Left hindlimb (tissue), 1 donor: Measurements from ENCODE around the gene PTPN18.
"Not testable (repeated sequence)": the region's sequence is repeated elsewhere in the genome, so short reads cannot be mapped to it uniquely, and the experiment has no call there.

Experiments used
- DNase-seq: peaks from one replicate; pipeline ENCODE4 v3.0.0-alpha.2; 2018

Gene PTPN18

GRCh38 chr2:130387071-130387400 is 31.2 kb downstream of the PTPN18 start:
- peak; percentile 51 for DNase-seq

- no peak for DNase-seq
Measured at GRCh38 chr2:130387804-130388203, 31.9 kb downstream of the PTPN18 start.

GRCh38 chr2:130388221-130388907 is 32.5 kb downstream of the PTPN18 start:
- no peak for DNase-seq

DNA sequence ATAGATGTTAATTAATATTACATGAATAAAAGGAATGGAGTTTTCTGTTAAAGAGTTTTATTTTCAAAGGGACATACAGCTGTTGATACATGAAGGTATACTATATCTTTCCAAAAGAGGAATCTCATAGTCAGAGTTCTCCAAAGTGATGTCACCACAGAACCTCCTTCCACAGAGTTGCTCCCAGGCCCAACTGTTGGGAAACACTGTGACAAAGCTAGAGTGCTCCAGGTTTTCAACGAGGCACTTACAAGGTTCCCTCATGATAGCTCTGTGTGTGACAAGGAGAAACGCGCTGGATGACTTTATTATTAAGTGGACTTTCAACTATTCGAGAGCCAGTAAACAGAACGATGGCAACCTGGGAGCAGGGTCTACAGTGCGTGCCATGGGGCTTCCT is 33.5 kb downstream of the PTPN18 start:
- DNase-seq = no peak

DNA sequence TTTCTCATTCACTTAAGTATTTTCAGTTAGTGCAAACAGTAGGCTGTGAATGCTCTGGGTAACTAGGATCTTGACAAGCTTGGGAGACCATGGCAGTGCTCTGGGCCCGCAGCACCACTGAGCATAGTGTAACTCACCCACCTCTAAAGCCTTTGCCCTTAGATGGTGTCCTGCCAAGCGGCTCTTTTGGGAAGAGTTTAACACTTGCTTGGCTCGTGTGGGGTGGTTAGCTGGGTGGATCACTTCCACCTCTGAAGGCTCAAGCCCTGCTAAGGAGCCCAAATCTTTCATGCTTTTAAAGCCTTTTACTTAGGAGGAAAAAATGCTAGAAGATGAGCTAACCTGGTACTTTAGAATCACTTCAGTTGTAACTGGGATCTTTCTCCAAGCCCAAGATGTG is 33.9 kb downstream of the PTPN18 start:
- no peak for DNase-seq

DNA sequence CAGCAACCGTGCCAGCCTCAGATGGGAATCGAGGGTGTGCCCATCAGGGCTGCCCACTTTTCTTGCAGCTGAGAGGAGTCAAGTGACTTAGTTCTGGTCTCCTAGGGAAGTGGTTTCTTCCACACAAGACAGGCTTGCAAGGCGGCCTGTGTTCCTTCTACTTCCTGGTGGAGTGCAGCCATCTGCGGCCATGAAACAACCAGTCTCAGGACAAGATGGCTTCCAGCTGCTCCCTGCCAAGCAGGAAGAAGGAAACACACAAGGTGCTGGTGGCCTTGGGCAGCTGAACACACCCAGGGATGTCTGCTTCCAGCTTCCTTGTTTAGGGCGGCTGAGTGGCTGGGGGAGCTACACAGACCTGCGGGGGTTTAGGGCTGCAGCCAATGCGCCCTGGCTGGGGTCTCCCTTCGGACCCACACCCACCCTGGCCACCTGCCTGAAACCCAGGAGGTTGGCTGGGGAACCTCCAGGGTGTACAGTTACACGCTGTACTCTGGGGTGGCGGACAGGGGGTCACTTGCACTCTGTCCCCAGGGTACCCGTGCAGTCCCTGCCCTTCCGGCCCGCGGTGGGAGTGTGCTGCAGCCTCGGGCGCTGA is 34.7 kb downstream of the PTPN18 start:
- peak; percentile 54 for DNase-seq

DNA sequence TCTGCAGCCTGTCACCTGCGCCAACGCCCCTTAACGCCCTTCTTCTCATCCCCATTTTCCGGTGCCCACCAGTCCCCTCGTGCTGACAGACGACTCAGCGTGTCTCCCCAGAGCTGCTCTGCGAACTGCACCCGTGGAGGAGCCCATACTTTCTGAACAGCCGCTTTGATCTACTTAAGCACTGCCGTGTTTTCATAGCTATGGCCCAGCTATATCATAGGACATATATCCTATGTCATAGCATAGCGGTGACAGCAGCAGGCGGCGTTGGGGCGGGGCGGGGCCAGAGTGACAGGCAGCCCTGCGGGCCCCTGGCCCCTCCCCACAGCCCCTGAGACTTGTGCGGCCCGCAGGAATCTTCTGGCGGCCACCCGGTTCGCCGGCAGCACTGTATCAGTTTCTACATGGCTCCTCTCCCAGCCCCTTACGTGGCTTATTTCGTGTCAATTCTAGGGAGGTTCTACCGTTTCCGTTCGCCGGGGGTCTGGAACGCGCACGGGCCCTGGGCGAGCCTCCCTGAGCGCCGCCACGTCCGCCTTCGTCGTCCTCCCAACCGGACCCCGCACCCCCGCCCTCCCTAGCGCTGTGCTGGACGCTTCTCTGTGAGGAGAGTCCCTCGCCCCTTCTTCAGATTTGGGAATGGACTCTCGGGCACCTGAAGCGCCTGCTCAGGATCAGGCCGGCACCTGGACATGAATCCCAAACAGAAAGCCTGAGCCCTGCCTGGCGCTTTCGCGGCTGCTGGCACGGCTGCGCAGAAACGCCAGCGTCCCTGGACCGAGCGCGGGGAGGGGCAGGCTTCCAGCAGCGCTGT is 35.4 kb downstream of the PTPN18 start:
- DNase-seq = peak; percentile 85

DNA sequence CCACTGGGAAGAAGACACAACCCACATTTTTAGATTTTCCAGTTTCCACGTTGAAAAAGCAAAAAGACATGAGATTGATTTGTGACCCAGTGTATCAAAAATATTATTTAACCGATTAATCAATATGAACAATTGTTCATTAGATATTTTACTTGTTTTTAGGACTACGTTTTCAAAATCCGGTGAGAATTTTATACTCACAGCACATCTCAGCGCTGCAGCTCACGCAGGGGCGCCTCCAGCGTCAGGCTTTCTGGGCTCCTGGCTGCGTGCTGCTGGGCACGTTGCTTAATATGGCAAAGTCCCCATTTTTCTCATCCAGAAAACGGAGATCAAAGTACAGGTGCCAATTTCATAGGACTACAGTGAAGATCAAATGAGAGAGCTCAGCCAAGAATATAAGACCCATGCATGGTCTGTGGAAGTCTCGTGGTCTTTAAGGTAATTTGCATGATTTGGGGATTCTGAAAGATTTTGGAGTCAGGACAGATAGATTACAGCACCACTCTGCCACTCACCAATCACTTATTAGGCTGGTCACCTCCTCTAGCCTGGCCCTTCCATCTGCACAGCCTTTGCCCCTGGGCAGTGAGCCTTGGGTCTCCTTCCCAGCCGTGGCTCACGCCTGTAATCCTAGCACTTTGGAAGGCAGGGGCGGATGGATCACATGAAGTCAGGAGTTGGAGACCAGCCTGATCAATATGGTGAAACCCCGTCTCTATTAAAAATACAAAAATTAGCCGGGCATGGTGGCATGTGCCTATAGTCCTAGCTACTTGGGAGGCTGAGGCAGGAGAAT is 36.2 kb downstream of the PTPN18 start:
- no peak for DNase-seq

DNA sequence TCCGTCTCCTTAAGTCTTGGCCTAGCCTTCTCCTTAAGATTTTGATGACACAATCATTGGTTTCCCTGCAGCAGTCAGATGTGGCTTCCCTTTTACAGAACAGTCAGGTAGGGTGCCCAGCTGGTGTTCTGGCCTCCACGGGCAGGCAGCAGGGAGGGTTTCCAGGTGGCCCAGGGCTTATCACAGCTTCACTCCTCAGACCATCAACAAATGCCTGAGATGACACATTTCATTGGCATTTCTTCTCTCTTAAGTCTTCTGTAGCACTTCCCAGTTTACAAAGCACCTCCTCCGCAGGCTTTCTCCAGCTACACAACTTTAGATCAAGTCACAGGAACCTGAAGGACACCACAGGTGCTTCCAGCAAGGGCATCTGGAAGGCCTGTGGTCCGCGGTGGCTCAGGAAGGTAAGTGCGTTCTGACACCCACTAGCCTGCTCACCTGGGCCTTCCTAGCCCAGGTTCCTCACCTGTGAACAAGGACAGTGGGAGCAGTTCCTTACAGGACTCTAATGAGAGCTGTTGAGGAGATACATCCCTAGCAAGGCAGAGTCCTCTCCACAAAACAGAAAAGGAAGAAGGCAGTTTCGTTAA is 37.6 kb downstream of the PTPN18 start:
- no peak for DNase-seq

DNA sequence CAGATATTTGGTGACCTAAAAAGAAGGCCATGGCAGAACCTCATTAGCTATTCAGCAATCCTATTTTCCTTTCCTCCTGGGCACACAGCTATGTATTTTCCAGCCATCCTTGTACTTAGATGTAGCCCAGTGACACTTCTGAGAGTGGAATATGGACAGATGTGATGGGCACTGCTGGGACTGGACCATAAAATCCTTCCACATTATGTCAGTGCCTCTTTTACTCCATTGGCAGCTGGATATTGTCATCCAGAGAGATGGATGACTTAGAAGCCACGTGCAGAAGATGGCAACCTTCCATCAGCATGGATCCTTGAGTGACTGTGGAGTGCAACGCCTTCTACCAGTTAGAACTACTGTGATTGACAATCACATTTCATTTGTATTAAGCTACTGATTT is 50.4 kb downstream of the PTPN18 start:
- DNase-seq = not testable (repeated sequence)

- not testable (repeated sequence) for DNase-seq
Measured at GRCh38 chr2:130416693-130417092, 60.8 kb downstream of the PTPN18 start.

- DNase-seq = not testable (repeated sequence)
Measured at GRCh38 chr2:130418845-130419244, 63.0 kb downstream of the PTPN18 start.
